ENCODE measurements around the gene VDAC1. TPM values are rescaled to one million over a fixed set of nuclear protein-coding genes. Genes with fewer than 3 reads are reported as not detected.

VDAC1 gene
- total and polyA plus RNA-seq, 2 donors (not counting 1 experiment from before 2014, with no cell fraction given) = 27.8 to 60.7 TPM

GRCh38 chr5:134053840-134054338 is 49.1 kb upstream of the VDAC1 start:
- peaks cover 0 to 6% of the 10 kb centered on the region in 2 donors for H3K4me1 ChIP-seq (ENCODE audit: control insufficient read depth in 2 of 2, insufficient read depth in 2 of 2, low read length in 2 of 2)
- H3K79me2 ChIP-seq (ENCODE audit: control insufficient read depth, insufficient read depth, low read length) = no peaks in the 10 kb centered on the region
- no peak overlapping the region for H3K9ac ChIP-seq (ENCODE audit: low read length)
- DNase-seq = no peak
- CTCF ChIA-PET = interaction anchor here (1.1 to 7.7 kb wide), 4 partner anchors 14 to 92 kb away, joined by 3 to 35 read pairs (median 6); no protein-coding TSS in a partner anchor
- Mint-ChIP-seq H3K4me1 (peaks cover 7% of the 10 kb centered on the region), H3K4me3 (no peak overlapping the region), H3K27me3 (no peaks in the 10 kb centered on the region), H3K27ac (no peak overlapping the region), H3K9me3 (ENCODE audit: insufficient read depth) (no peaks in the 10 kb centered on the region)
- no peak for ATAC-seq (ENCODE audit: low read depth)
- H3K27me3 ChIP-seq (replicated peaks in 1 of 4; ENCODE audit: control extremely low read depth in 1 of 4, control insufficient read depth in 3 of 4, insufficient read depth in 4 of 4, low read length in 3 of 4) = no peaks in the 10 kb centered on the region
- H3K27ac ChIP-seq (ENCODE audit: low read length in 2 of 2) = no peak overlapping the region
- H4K20me1 ChIP-seq (ENCODE audit: control insufficient read depth, insufficient read depth, low read length, poor library complexity, severe bottlenecking) = no peaks in the 10 kb centered on the region
- peak overlapping the region; percentile 16 for H2AFZ ChIP-seq (ENCODE audit: insufficient read depth, low read depth, low read length, poor library complexity, severe bottlenecking)
- H3K36me3 ChIP-seq (replicated peaks in 1 of 2; ENCODE audit: control extremely low read depth in 1 of 2, control insufficient read depth in 1 of 2, extremely low read depth in 1 of 2, insufficient read depth in 2 of 2, low read length in 1 of 2) = no peaks in the 10 kb centered on the region
- TF ChIP-seq CTCF (IDR thresholded peaks at IDR 0.05) (no peak), EZH2 (IDR thresholded peaks at IDR 0.05; ENCODE audit: borderline replicate concordance, insufficient read depth, low read depth, low read length, poor library complexity, severe bottlenecking) (no peak)
- 54% methylated on average over 4 of the region's 5 CpGs for WGBS (ENCODE audit: insufficient coverage)
- H3K4me2 ChIP-seq (replicated peaks; ENCODE audit: low read depth, low read length, poor library complexity, severe bottlenecking) = no peak overlapping the region
- no peak overlapping the region for H3K4me3 ChIP-seq (ENCODE audit: control extremely low read depth in 1 of 5, extremely low read depth in 1 of 5, insufficient read depth in 1 of 5, low read depth in 2 of 5, low read length in 4 of 5)
- no peaks in the 10 kb centered on the region for H3K9me3 ChIP-seq (ENCODE audit: control extremely low read depth in 1 of 3, control insufficient read depth in 2 of 3, insufficient read depth in 1 of 3, low read length in 2 of 3)
- intact Hi-C loops (cut with micrococcal nuclease) = no loop called here
- POLR2A ChIA-PET = no interaction called here

DNA sequence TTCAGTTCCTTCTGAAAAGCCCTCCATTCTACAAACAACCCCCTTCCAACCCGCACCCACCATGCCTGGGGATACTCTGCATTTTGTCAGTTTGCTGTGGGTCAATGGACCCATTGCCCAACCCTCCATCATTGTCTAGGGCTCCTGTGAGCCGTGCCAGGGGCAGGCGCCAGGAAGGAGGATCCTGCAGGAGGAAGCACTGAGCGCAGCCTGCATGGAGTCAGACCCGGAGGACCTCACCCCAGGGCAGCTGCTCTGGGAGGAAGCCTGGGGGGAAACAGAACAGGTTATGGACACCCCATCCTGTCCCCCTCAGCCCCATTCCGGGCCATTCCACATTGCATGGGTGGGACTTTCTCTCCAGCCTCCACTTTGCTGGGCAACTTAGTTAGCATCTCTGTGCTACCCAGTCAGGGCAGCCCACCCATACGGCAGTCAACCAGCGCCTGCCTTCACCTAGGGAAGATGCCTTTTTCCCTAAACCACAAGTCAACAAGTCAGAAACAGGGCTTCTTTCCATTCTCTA is 48.6 kb upstream of the VDAC1 start:
- H3K4me2 ChIP-seq (replicated peaks; ENCODE audit: low read depth, low read length, poor library complexity, severe bottlenecking) = no peak overlapping the region

More for the DNA sequence above, 48.6 kb upstream of the VDAC1 start:
- no peak overlapping the region for H3K27ac Mint-ChIP-seq
- no peaks in the 10 kb centered on the region for H3K27me3 Mint-ChIP-seq
- Histone ChIP-seq H3K27me3 (replicated peaks in 1 of 4; ENCODE audit: control extremely low read depth in 1 of 4, control insufficient read depth in 3 of 4, insufficient read depth in 4 of 4, low read length in 3 of 4) (no peaks in the 10 kb centered on the region), H3K4me3 (ENCODE audit: control extremely low read depth in 1 of 5, extremely low read depth in 1 of 5, insufficient read depth in 1 of 5, low read depth in 2 of 5, low read length in 4 of 5) (no peak overlapping the region), H2AFZ (ENCODE audit: insufficient read depth, low read depth, low read length, poor library complexity, severe bottlenecking) (peak overlapping the region; percentile 16), H3K27ac (ENCODE audit: low read length in 2 of 2) (no peak overlapping the region), H4K20me1 (ENCODE audit: control insufficient read depth, insufficient read depth, low read length, poor library complexity, severe bottlenecking) (no peaks in the 10 kb centered on the region), H3K9ac (ENCODE audit: low read length) (no peak overlapping the region), H3K79me2 (ENCODE audit: control insufficient read depth, insufficient read depth, low read length) (no peaks in the 10 kb centered on the region), H3K36me3 (replicated peaks in 1 of 2; ENCODE audit: control extremely low read depth in 1 of 2, control insufficient read depth in 1 of 2, extremely low read depth in 1 of 2, insufficient read depth in 2 of 2, low read length in 1 of 2) (no peaks in the 10 kb centered on the region), H3K9me3 (ENCODE audit: control extremely low read depth in 1 of 3, control insufficient read depth in 2 of 3, insufficient read depth in 1 of 3, low read length in 2 of 3) (no peaks in the 10 kb centered on the region), H3K4me1 (ENCODE audit: control insufficient read depth in 2 of 2, insufficient read depth in 2 of 2, low read length in 2 of 2) (peaks cover 0 to 6% of the 10 kb centered on the region in 2 donors)
- H3K4me3 Mint-ChIP-seq = no peak overlapping the region
- ChIA-PET POLR2A (no interaction called here), CTCF (interaction anchor here (1.1 to 7.7 kb wide), 4 partner anchors 13 to 92 kb away, joined by 3 to 35 read pairs (median 6); no protein-coding TSS in a partner anchor)
- TF ChIP-seq EZH2 (IDR thresholded peaks at IDR 0.05; ENCODE audit: borderline replicate concordance, insufficient read depth, low read depth, low read length, poor library complexity, severe bottlenecking) (no peak), CTCF (IDR thresholded peaks at IDR 0.05) (no peak)
- intact Hi-C loops (cut with micrococcal nuclease) = no loop called here
- H3K4me1 Mint-ChIP-seq = peaks cover 7% of the 10 kb centered on the region
- 77% methylated on average over 8 of the region's 8 CpGs for WGBS (ENCODE audit: insufficient coverage)
- DNase-seq = no peak
- no peak for ATAC-seq (ENCODE audit: low read depth)
- H3K9me3 Mint-ChIP-seq (ENCODE audit: insufficient read depth) = no peaks in the 10 kb centered on the region
